SK-N-SH (cell line): ENCODE measurements around the gene TDRD9. TPM values are rescaled to one million over a fixed set of nuclear protein-coding genes. Genes with fewer than 3 reads are reported as not detected.

Experiments
- CTCF ChIA-PET: fragments of 300-600, 350-600 bp; formaldehyde crosslinking; extraction: SDS; loops from one replicate; lab custom pipeline; 2021; lab: Yijun Ruan, JAX
- POLR2A ChIA-PET: fragments of 350-600 bp; sonication (Branson Sonifier 250); formaldehyde crosslinking; extraction: SDS; loops from one replicate; lab custom pipeline; 2020; ENCODE audit warnings: antibody characterized with exemption, inconsistent platforms; lab: Yijun Ruan, JAX
- DNase-seq: peaks from one replicate; pipeline ENCODE4 v3.0.0; 2012
- H2AFZ ChIP-seq: fragments of 200-600 bp; sonication (generic); 2 replicates; pipeline ENCODE4 v1.8.1; 2016; ENCODE audit warnings: antibody characterized with exemption, mild to moderate bottlenecking, low read depth
- H3F3A ChIP-seq: fragments of 200-600 bp; sonication (generic); replicated peaks from 2 replicates; pipeline ENCODE3; 2016; ENCODE audit warnings: antibody characterized with exemption, mild to moderate bottlenecking; ENCODE audit not compliant: insufficient read depth
- H3K27ac ChIP-seq, 2 experiments: fragments of 200-500 bp in 1 of 2; fragments of 200-600 bp in 1 of 2; sonication (Bioruptor generic) in 1 of 2; sonication (generic), shearing (Covaris generic) in 1 of 2; 2 replicates each; pipeline versions ENCODE4 v1.5.1 to v1.6.1; 2014 to 2016; ENCODE audit warnings: low read depth in 2 of 2, inconsistent platforms in 1 of 2, low read length in 1 of 2, mild to moderate bottlenecking in 1 of 2, mixed read lengths in 1 of 2
- H3K27me3 ChIP-seq: fragments of 200-600 bp; sonication (generic), shearing (Covaris generic); 2 replicates; pipeline ENCODE4 v1.6.1; 2016; ENCODE audit warnings: mixed run types; ENCODE audit not compliant: insufficient read depth
- H3K36me3 ChIP-seq, 2 experiments: fragments of 200-500 bp in 1 of 2; fragments of 200-600 bp in 1 of 2; sonication (Bioruptor generic) in 1 of 2; sonication (generic) in 1 of 2; replicated peaks in 1 of 2; 2 replicates each; pipeline versions ENCODE3 to v1.5.1; 2014 to 2016; ENCODE audit warnings: low read length in 1 of 2, mild to moderate bottlenecking in 1 of 2; ENCODE audit not compliant: insufficient read depth in 2 of 2, control insufficient read depth in 1 of 2
- H3K4me1 ChIP-seq, 2 experiments: fragments of 200-500 bp in 1 of 2; fragments of 200-600 bp in 1 of 2; sonication (Bioruptor generic) in 1 of 2; sonication (generic), shearing (Covaris generic) in 1 of 2; 2 replicates each; pipeline versions ENCODE4 v1.5.1 to v1.6.1; 2014 to 2016; ENCODE audit warnings: low read depth in 1 of 2, low read length in 1 of 2, mixed run types in 1 of 2; ENCODE audit not compliant: insufficient read depth in 2 of 2, control insufficient read depth in 1 of 2
- H3K4me2 ChIP-seq: fragments of 200-600 bp; sonication (generic), shearing (Covaris generic); 2 replicates; pipeline ENCODE4 v1.6.1; 2017; ENCODE audit warnings: mixed run types
- H3K4me3 ChIP-seq, 2 experiments: fragments of 200-500 bp in 1 of 2; fragments of 200-600 bp in 1 of 2; sonication (Bioruptor generic) in 1 of 2; sonication (generic), shearing (Covaris generic) in 1 of 2; 2 replicates each; pipeline versions ENCODE4 v1.5.1 to v1.8.1; 2014 to 2016; ENCODE audit warnings: low read depth in 2 of 2, inconsistent platforms in 1 of 2, low read length in 1 of 2, mild to moderate bottlenecking in 1 of 2, mixed read lengths in 1 of 2, moderate library complexity in 1 of 2
- H3K79me2 ChIP-seq: fragments of 200-600 bp; sonication (generic); 2 replicates; pipeline ENCODE4 v1.8.1; 2017; ENCODE audit warnings: mild to moderate bottlenecking; ENCODE audit not compliant: insufficient read depth
- H3K9ac ChIP-seq: fragments of 200-600 bp; sonication (generic); 2 replicates; pipeline ENCODE4 v1.6.1; 2017; ENCODE audit warnings: mixed run types
- H3K9me2 ChIP-seq: fragments of 200-600 bp; sonication (generic); 2 replicates; pipeline ENCODE4 v1.6.1; 2017; ENCODE audit warnings: mixed run types
- H3K9me3 ChIP-seq: fragments of 200-600 bp; sonication (generic); 2 replicates; pipeline ENCODE4 v1.6.1; 2017; ENCODE audit warnings: mixed run types, mild to moderate bottlenecking, moderate library complexity
- H4K20me1 ChIP-seq: fragments of 200-600 bp; sonication (generic); 2 replicates; pipeline ENCODE4 v1.6.1; 2017; ENCODE audit warnings: mild to moderate bottlenecking, mixed run types; ENCODE audit not compliant: insufficient read depth
- CHD2 ChIP-seq: fragments of 150-350 bp; IDR thresholded peaks from 2 replicates; pipeline ENCODE4 v1.6.1; 2018; ENCODE audit warnings: low read length; ENCODE audit not compliant: partially characterized antibody
- EZH2phosphoT487 ChIP-seq: fragments of 200-600 bp; sonication (generic); IDR thresholded peaks from 2 replicates; pipeline ENCODE4 v1.6.1; 2017; ENCODE audit warnings: low read depth, mixed run types, mild to moderate bottlenecking, antibody characterized with exemption, moderate library complexity, borderline replicate concordance
- FOXJ3 ChIP-seq: sonication (generic); formaldehyde crosslinking; IDR thresholded peaks from 2 replicates; pipeline ENCODE4 v1.5.1; 2020; ENCODE audit warnings: mild to moderate bottlenecking, missing genetic modification reagents
- FOXM1 ChIP-seq: IDR thresholded peaks from 2 replicates; pipeline ENCODE4 v1.4.0; 2012; ENCODE audit warnings: low read depth, mild to moderate bottlenecking
- GATA2 ChIP-seq: sonication (generic); formaldehyde crosslinking; IDR thresholded peaks from 2 replicates; pipeline ENCODE4 v1.5.0; 2020; ENCODE audit warnings: mild to moderate bottlenecking, missing genetic modification reagents
- JUND ChIP-seq: IDR thresholded peaks from 2 replicates; pipeline ENCODE4 v1.4.0; 2012
- MEF2A ChIP-seq: IDR thresholded peaks from 2 replicates; pipeline ENCODE4 v1.4.0; 2012; ENCODE audit warnings: low read depth, borderline replicate concordance
- MXI1 ChIP-seq: IDR thresholded peaks from 2 replicates; pipeline ENCODE4 v1.6.1; 2012; ENCODE audit warnings: mild to moderate bottlenecking, low read depth, low read length, improper control_type of control experiment
- REST ChIP-seq: IDR thresholded peaks from 2 replicates; pipeline ENCODE4 v1.6.1; 2012; ENCODE audit warnings: mild to moderate bottlenecking, low read depth, low read length, moderate library complexity
- SMC3 ChIP-seq: IDR thresholded peaks from 2 replicates; pipeline ENCODE4 v1.6.1; 2012; ENCODE audit warnings: low read depth, low read length, improper control_type of control experiment
- USF1 ChIP-seq: IDR thresholded peaks from 2 replicates; pipeline ENCODE4 v1.4.0; 2012; ENCODE audit warnings: low read depth, borderline replicate concordance
- YY1 ChIP-seq: IDR thresholded peaks from 2 replicates; pipeline ENCODE4 v1.4.0; 2012; ENCODE audit warnings: low read depth, mild to moderate bottlenecking
- WGBS: methylation state at CpG from one replicate; pipeline ENCODE4 v1.1.6; 2017; ENCODE audit warnings: low lambda C conversion rate; 5-methylcytosine and 5-hydroxymethylcytosine counted together
- polyA plus RNA-seq, 3 experiments: library from polyadenylated mRNA; depleted of rRNA; stranded (reverse); fragments of >200 nt; gene quantifications; 2 replicates each; pipeline ENCODE4 v1.2.3, GENCODE V29; 2012

The TDRD9 gene
- polyA plus RNA-seq, 1 of the 3 experiments (the other 2 are of a cell fraction): not detected

GRCh38 chr14:104086210-104086660 is 158.0 kb downstream of the TDRD9 start:
- POLR2A ChIA-PET: no interaction called here
- Histone ChIP-seq H3K4me2 (no peak overlapping the region), H3K4me1 (peaks cover 0 to 21% of the 10 kb centered on the region in 2 experiments; a peak in 1 of 4 replicates), H3K36me3 (no peaks in the 10 kb centered on the region), H3K9ac (no peak overlapping the region), H4K20me1 (no peaks in the 10 kb centered on the region), H3K27ac (no peak overlapping the region), H2AFZ (no peak overlapping the region), H3K4me3 (no peak overlapping the region), H3K79me2 (no peaks in the 10 kb centered on the region), H3K9me3 (no peaks in the 10 kb centered on the region), H3K27me3 (no peaks in the 10 kb centered on the region; the same call in 1 of the 2 replicates), H3K9me2 (no peaks in the 10 kb centered on the region), H3F3A (no peaks in the 10 kb centered on the region)
- CTCF ChIA-PET: interaction anchor here (1.5 to 4.5 kb wide), 3 partner anchors 9 to 478 kb away, joined by 5 to 46 read pairs (median 6); no protein-coding TSS in a partner anchor
- no CpG with 5 or more reads among the region's 13 CpGs for WGBS
- TF ChIP-seq JUND (no peak), FOXJ3 (CRISPR knock-in tag) (no peak), USF1 (no peak), MXI1 (no peak), YY1 (no peak), FOXM1 (no peak), CHD2 (no peak), REST (no peak), EZH2phosphoT487 (no peak), GATA2 (CRISPR knock-in tag) (no peak), MEF2A (no peak)
- peak; percentile 33 for DNase-seq

- Histone ChIP-seq H3K79me2 (no peaks in the 10 kb centered on the region), H3K9ac (no peak overlapping the region), H4K20me1 (no peaks in the 10 kb centered on the region), H3K4me1 (peaks cover 0 to 21% of the 10 kb centered on the region in 2 experiments; a peak in 1 of 4 replicates), H3K9me3 (no peaks in the 10 kb centered on the region), H3K9me2 (no peaks in the 10 kb centered on the region), H2AFZ (no peak overlapping the region), H3K27me3 (no peaks in the 10 kb centered on the region; the same call in 1 of the 2 replicates), H3K36me3 (no peaks in the 10 kb centered on the region), H3F3A (no peaks in the 10 kb centered on the region), H3K4me3 (no peak overlapping the region), H3K27ac (no peak overlapping the region), H3K4me2 (no peak overlapping the region)
- CTCF ChIA-PET: interaction anchor here (1.0 to 4.5 kb wide), 7 partner anchors 10 to 477 kb away, joined by 3 to 46 read pairs (median 3); no protein-coding TSS in a partner anchor
- DNase-seq: peak; percentile 49
- no peak for TF ChIP-seq GATA2 (CRISPR knock-in tag)
- no peak for TF ChIP-seq SMC3
- 66% methylated on average over 11 of the region's 16 CpGs for WGBS
- POLR2A ChIA-PET: no interaction called here
Observed at GRCh38 chr14:104086661-104087461, 158.6 kb downstream of the TDRD9 start.
